IMR-90 (cell line): ENCODE results near the gene SEC24D. TPM values are rescaled to one million over a fixed set of nuclear protein-coding genes. Genes with fewer than 3 reads are reported as not detected.
A peak's percentile ranks its signal among the peaks of the same experiment; 100 is the strongest.

Experiments
- ATAC-seq: fragments of 200-7000 bp; cut with Tn5 transposase; 2 replicates; pipeline ENCODE4 v1.9.1; 2020; ENCODE audit warnings: low read depth, mild to moderate bottlenecking, moderate library complexity
- BruUV-seq: library from RNA; stranded (reverse); fragments of 400-500 nt; replicated peaks from 2 replicates; lab custom pipeline; 2021; lab: Mats Ljungman, UMichigan
- CTCF ChIA-PET: fragments of 300-600 bp; formaldehyde crosslinking; extraction: SDS; loops from one replicate; lab custom pipeline; 2021; ENCODE audit warnings: antibody characterized with exemption; lab: Yijun Ruan, JAX
- POLR2A ChIA-PET: fragments of 300-600 bp; sonication (Branson Sonifier 250); formaldehyde crosslinking; loops from one replicate; lab custom pipeline; 2022; ENCODE audit warnings: antibody characterized with exemption; ENCODE audit not compliant: unreplicated experiment; lab: Charles Lee
- DNase-seq: peaks from one replicate; pipeline ENCODE4 v3.0.0; 2013
- H2AFZ ChIP-seq: replicated peaks from 2 replicates; pipeline ENCODE3; 2013; ENCODE audit warnings: low read length, mild to moderate bottlenecking; ENCODE audit not compliant: poor library complexity
- H2AK5ac ChIP-seq: 2 replicates; pipeline ENCODE4 v1.6.1; 2013; ENCODE audit warnings: low read depth, low read length, inconsistent platforms
- H2AK9ac ChIP-seq: replicated peaks from 2 replicates; pipeline ENCODE3; 2013; ENCODE audit warnings: mild to moderate bottlenecking, low read depth, low read length, moderate library complexity; ENCODE audit not compliant: poor library complexity
- H2BK120ac ChIP-seq: 2 replicates; pipeline ENCODE4 v1.6.1; 2013; ENCODE audit warnings: low read depth, low read length, inconsistent platforms
- H2BK15ac ChIP-seq: 3 replicates; pipeline ENCODE4 v1.6.1; 2013; ENCODE audit warnings: low read depth, low read length, inconsistent platforms
- H2BK20ac ChIP-seq: 2 replicates; pipeline ENCODE4 v1.6.1; 2013; ENCODE audit warnings: low read depth, mild to moderate bottlenecking, inconsistent platforms, low read length, moderate library complexity
- H2BK5ac ChIP-seq: 2 replicates; pipeline ENCODE4 v1.6.1; 2013; ENCODE audit warnings: mild to moderate bottlenecking, low read depth, low read length, inconsistent platforms; ENCODE audit not compliant: poor library complexity, severe bottlenecking
- H3K14ac ChIP-seq: replicated peaks from 2 replicates; pipeline ENCODE4 v1.6.1; 2013; ENCODE audit warnings: low read depth, low read length, inconsistent platforms
- H3K18ac ChIP-seq: 2 replicates; pipeline ENCODE4 v1.6.1; 2013; ENCODE audit warnings: low read depth, low read length, control low read depth
- H3K23ac ChIP-seq: 2 replicates; pipeline ENCODE4 v1.6.1; 2013; ENCODE audit warnings: low read depth, low read length, inconsistent platforms
- H3K27ac ChIP-seq: 2 replicates; pipeline ENCODE4 v1.5.1; 2013; ENCODE audit warnings: mild to moderate bottlenecking, control low read depth, low read length; ENCODE audit not compliant: insufficient read depth
- H3K27me3 ChIP-seq: 2 replicates; pipeline ENCODE4 v1.6.1; 2013; ENCODE audit warnings: low read length; ENCODE audit not compliant: control insufficient read depth, insufficient read depth
- H3K36me3 ChIP-seq: 2 replicates; pipeline ENCODE4 v1.6.1; 2013; ENCODE audit warnings: low read length, mixed read lengths; ENCODE audit not compliant: control insufficient read depth, insufficient read depth
- H3K4ac ChIP-seq: 2 replicates; pipeline ENCODE4 v1.6.1; 2013; ENCODE audit warnings: low read depth, low read length, inconsistent platforms
- H3K4me1 ChIP-seq: 2 replicates; pipeline ENCODE4 v1.6.1; 2013; ENCODE audit warnings: low read length, mixed read lengths; ENCODE audit not compliant: control insufficient read depth, insufficient read depth
- H3K4me2 ChIP-seq: 2 replicates; pipeline ENCODE4 v1.6.1; 2013; ENCODE audit warnings: low read depth, mild to moderate bottlenecking, control low read depth, low read length, moderate library complexity
- H3K4me3 ChIP-seq: 2 replicates; pipeline ENCODE4 v1.5.1; 2013; ENCODE audit warnings: low read depth, mild to moderate bottlenecking, control low read depth, low read length, moderate library complexity; ENCODE audit not compliant: insufficient read depth
- H3K56ac ChIP-seq: 2 replicates; pipeline ENCODE4 v1.6.1; 2013; ENCODE audit warnings: low read length, inconsistent platforms; ENCODE audit not compliant: insufficient read depth; ENCODE audit errors: extremely low read depth
- H3K79me1 ChIP-seq, 2 experiments: 2 replicates each; pipeline ENCODE4 v1.6.1; 2013; ENCODE audit warnings: low read length in 2 of 2, inconsistent platforms in 1 of 2, low read depth in 1 of 2
- H3K9ac ChIP-seq: 2 replicates; pipeline ENCODE4 v1.6.1; 2013; ENCODE audit warnings: low read depth, low read length, control low read depth
- H3K9me1 ChIP-seq: 2 replicates; pipeline ENCODE4 v1.6.1; 2013; ENCODE audit warnings: low read length, inconsistent platforms; ENCODE audit not compliant: insufficient read depth
- H3K9me3 ChIP-seq: 2 replicates; pipeline ENCODE4 v1.6.1; 2013; ENCODE audit warnings: low read length; ENCODE audit not compliant: control insufficient read depth, insufficient read depth
- H4K20me1 ChIP-seq: 2 replicates; pipeline ENCODE4 v1.6.1; 2013; ENCODE audit warnings: low read length, inconsistent platforms; ENCODE audit not compliant: insufficient read depth
- H4K5ac ChIP-seq: 2 replicates; pipeline ENCODE4 v1.6.1; 2013; ENCODE audit warnings: mild to moderate bottlenecking, low read depth, low read length, control low read depth
- H4K8ac ChIP-seq, 2 experiments: 2 replicates each; pipeline ENCODE4 v1.6.1; 2013; ENCODE audit warnings: low read depth in 2 of 2, low read length in 2 of 2, control low read depth in 1 of 2, inconsistent platforms in 1 of 2
- H4K91ac ChIP-seq: 2 replicates; pipeline ENCODE4 v1.6.1; 2013; ENCODE audit warnings: low read depth, low read length, inconsistent platforms; ENCODE audit not compliant: insufficient read depth
- BHLHE40 ChIP-seq: fragments of 150-350 bp; IDR thresholded peaks from 2 replicates; pipeline ENCODE4 v1.6.1; 2016; ENCODE audit warnings: mild to moderate bottlenecking, low read depth, low read length
- CEBPB ChIP-seq: IDR thresholded peaks from 2 replicates; pipeline ENCODE4 v1.6.1; 2012; ENCODE audit warnings: low read depth, low read length, improper control_type of control experiment
- CHD1 ChIP-seq: IDR thresholded peaks from 2 replicates; pipeline ENCODE4 v1.6.1; 2012; ENCODE audit warnings: low read depth, low read length, improper control_type of control experiment
- FOS ChIP-seq: fragments of 150-350 bp; IDR thresholded peaks from 2 replicates; pipeline ENCODE4 v1.6.1; 2016; ENCODE audit warnings: low read depth, low read length
- MAFK ChIP-seq: IDR thresholded peaks from 2 replicates; pipeline ENCODE4 v1.6.1; 2012; ENCODE audit warnings: low read depth, low read length, improper control_type of control experiment
- MAZ ChIP-seq: IDR thresholded peaks from 2 replicates; pipeline ENCODE4 v1.6.1; 2012; ENCODE audit warnings: low read depth, mild to moderate bottlenecking, low read length, improper control_type of control experiment, moderate library complexity, borderline replicate concordance
- MXI1 ChIP-seq: IDR thresholded peaks from 2 replicates; pipeline ENCODE4 v1.6.1; 2012; ENCODE audit warnings: low read depth, mild to moderate bottlenecking, low read length, moderate library complexity, borderline replicate concordance
- NFE2L2 ChIP-seq: fragments of 150-350 bp; IDR thresholded peaks from 2 replicates; pipeline ENCODE4 v1.6.1; 2016; ENCODE audit warnings: low read depth, mild to moderate bottlenecking, low read length
- POLR2A ChIP-seq: IDR thresholded peaks from 2 replicates; pipeline ENCODE4 v1.6.1; 2012; ENCODE audit warnings: mild to moderate bottlenecking, low read depth, low read length
- RAD21 ChIP-seq: IDR thresholded peaks from 2 replicates; pipeline ENCODE4 v1.6.1; 2012; ENCODE audit warnings: low read length, improper control_type of control experiment
- RCOR1 ChIP-seq: IDR thresholded peaks from 2 replicates; pipeline ENCODE4 v1.6.1; 2012; ENCODE audit warnings: mild to moderate bottlenecking, low read length, improper control_type of control experiment; ENCODE audit not compliant: insufficient replicate concordance
- RFX5 ChIP-seq: IDR thresholded peaks from 2 replicates; pipeline ENCODE4 v1.8.0; 2012; ENCODE audit warnings: low read depth, mild to moderate bottlenecking, low read length, moderate library complexity
- SMC3 ChIP-seq: fragments of 150-350 bp; IDR thresholded peaks from 2 replicates; pipeline ENCODE4 v1.6.1; 2016; ENCODE audit warnings: low read depth, mild to moderate bottlenecking, antibody characterized with exemption, low read length, moderate library complexity
- whole genome bisulfite sequencing, 2 experiments: methylation state at CpG; one replicate each; pipeline versions ENCODE4 v1.1.5 to v1.1.7; 2013; ENCODE audit warnings: missing lambda C conversion rate in 2 of 2; ENCODE audit not compliant: insufficient read length in 1 of 2; ENCODE audit errors: extremely low coverage in 2 of 2; 5-methylcytosine and 5-hydroxymethylcytosine counted together
- dilution Hi-C: fragments of 300-500 bp; cut with HindIII; formaldehyde crosslinking; loops from one replicate; pipeline ENCODE4 v1.14.3; 2018; ENCODE audit warnings: low sequenced_read_pairs; ENCODE audit not compliant: unreplicated experiment
- in situ Hi-C: fragments of 300-500 bp; cut with MboI; formaldehyde crosslinking; loops from 3 replicates; pipeline ENCODE4 v1.14.3; 2019; ENCODE audit warnings: low sequenced_read_pairs, inconsistent platforms, mixed read lengths
- intact Hi-C: fragments of 100-400 bp; cut with micrococcal nuclease; formaldehyde crosslinking; loops from 2 replicates; pipeline ENCODE4 v1.10.0; 2022
- polyA plus RNA-seq, 3 experiments: library from polyadenylated mRNA; depleted of rRNA; stranded (reverse); fragments of >200 nt; gene quantifications; 2 replicates each; pipeline ENCODE4 v1.2.3, GENCODE V29; 2012; ENCODE audit warnings: low replicate concordance in 1 of 3
- total RNA-seq: library from RNA; depleted of rRNA; stranded (reverse); fragments of >200 nt; gene quantifications from 2 replicates; pipeline ENCODE4 v1.2.3, GENCODE V29; 2012
- TF ChIP-seq, protein P1 (sequence below): fragments of 150-350 bp; IDR thresholded peaks from 2 replicates; pipeline ENCODE4 v1.6.1; 2017; ENCODE audit warnings: mild to moderate bottlenecking, antibody characterized with exemption, low read length, low read depth
- TF ChIP-seq, protein P2 (sequence below): conservative IDR thresholded peaks from 2 replicates; pipeline ENCODE4 v1.5.1; 2012; ENCODE audit warnings: mild to moderate bottlenecking, low read depth, low read length, improper control_type of control experiment
- TF ChIP-seq, protein P3 (sequence below): fragments of 150-350 bp; IDR thresholded peaks from 2 replicates; pipeline ENCODE4 v1.6.1; 2016; ENCODE audit warnings: low read depth, mild to moderate bottlenecking, low read length, moderate library complexity, borderline replicate concordance

Gene SEC24D
- total and polyA plus RNA-seq, 2 of the 4 experiments (the other 2 are of a cell fraction) = 93.2 to 111 TPM

DNA sequence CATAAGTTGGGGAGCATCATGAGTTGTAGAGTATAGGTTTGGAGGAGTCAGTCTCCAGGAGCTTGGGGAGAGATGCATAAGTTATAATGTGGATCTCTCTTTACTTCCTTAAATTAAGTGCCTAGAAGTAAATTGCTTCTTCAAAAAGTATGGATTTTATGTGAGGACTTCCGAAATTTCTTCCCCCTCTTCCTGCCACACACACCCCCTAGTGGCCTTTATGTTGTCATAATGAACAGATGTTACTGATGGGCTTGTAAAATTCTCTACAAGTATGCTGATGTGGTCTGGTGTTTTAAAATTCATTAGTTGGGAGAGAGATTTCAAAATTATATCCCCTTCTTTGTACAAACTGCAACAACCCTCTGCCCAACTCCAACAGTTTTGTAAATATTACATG, 153.0 kb downstream of the SEC24D start:
- Histone ChIP-seq H3K4ac (no peak overlapping the region), H3K4me1 (no peaks in the 10 kb centered on the region), H3K9ac (no peak overlapping the region), H3K79me1 (peaks cover 2 to 14% of the 10 kb centered on the region in 2 experiments; a peak in 2 of 4 replicates), H3K9me1 (no peaks in the 10 kb centered on the region), H3K23ac (no peak overlapping the region), H3K27me3 (no peaks in the 10 kb centered on the region), H3K4me3 (no peak overlapping the region), H2BK20ac (no peak overlapping the region), H2BK120ac (no peak overlapping the region), H2AFZ (no peak overlapping the region), H3K18ac (no peak overlapping the region), H3K9me3 (no peaks in the 10 kb centered on the region), H2AK9ac (no peak overlapping the region), H4K5ac (no peak overlapping the region), H2BK15ac (no peak overlapping the region), H2AK5ac (no peak overlapping the region), H4K20me1 (peaks cover 5% of the 10 kb centered on the region; the same call in 1 of the 2 replicates), H3K36me3 (peaks cover under 1% of the 10 kb centered on the region), H2BK5ac (no peak overlapping the region), H3K27ac (no peak overlapping the region), H3K14ac (no peak overlapping the region), H4K91ac (no peak overlapping the region), H3K56ac (no peak overlapping the region), H3K4me2 (no peak overlapping the region), H4K8ac (peak overlapping the region in 1 of 2 experiments; percentile 93; a peak in 2 of 4 replicates)
- CTCF ChIA-PET = interaction anchor here (1.0 kb wide), 1 partner anchor 18 kb away, joined by 3 read pairs; no protein-coding TSS in a partner anchor
- intact Hi-C loops (loop anchor here (1.0 to 10.0 kb wide), 2 partner anchors 144 to 258 kb away; no protein-coding TSS in a partner anchor), dilution Hi-C loops (no loop called here), in situ Hi-C loops (no loop called here)
- POLR2A ChIA-PET = no interaction called here
- no TSS peak for BruUV-seq
- DNase-seq = peak; percentile 41
- 0 out of 2 replicates have a peak, but pooled peaks have one; percentile 26 for ATAC-seq
- no peak for TF ChIP-seq RCOR1
- TF ChIP-seq, protein P1, sequence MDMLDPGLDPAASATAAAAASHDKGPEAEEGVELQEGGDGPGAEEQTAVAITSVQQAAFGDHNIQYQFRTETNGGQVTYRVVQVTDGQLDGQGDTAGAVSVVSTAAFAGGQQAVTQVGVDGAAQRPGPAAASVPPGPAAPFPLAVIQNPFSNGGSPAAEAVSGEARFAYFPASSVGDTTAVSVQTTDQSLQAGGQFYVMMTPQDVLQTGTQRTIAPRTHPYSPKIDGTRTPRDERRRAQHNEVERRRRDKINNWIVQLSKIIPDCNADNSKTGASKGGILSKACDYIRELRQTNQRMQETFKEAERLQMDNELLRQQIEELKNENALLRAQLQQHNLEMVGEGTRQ = no peak
- TF ChIP-seq FOS = no peak
- TF ChIP-seq MXI1 = no peak
- TF ChIP-seq NFE2L2 = no peak
- TF ChIP-seq MAFK = no peak
- peak; percentile 45 for TF ChIP-seq RAD21
- TF ChIP-seq POLR2A = no peak
- no peak for TF ChIP-seq MAZ
- no peak for TF ChIP-seq RFX5
- peak; percentile 50; the same call in 1 of the 2 replicates for TF ChIP-seq SMC3
- no peak for TF ChIP-seq CHD1
- TF ChIP-seq, protein P2, sequence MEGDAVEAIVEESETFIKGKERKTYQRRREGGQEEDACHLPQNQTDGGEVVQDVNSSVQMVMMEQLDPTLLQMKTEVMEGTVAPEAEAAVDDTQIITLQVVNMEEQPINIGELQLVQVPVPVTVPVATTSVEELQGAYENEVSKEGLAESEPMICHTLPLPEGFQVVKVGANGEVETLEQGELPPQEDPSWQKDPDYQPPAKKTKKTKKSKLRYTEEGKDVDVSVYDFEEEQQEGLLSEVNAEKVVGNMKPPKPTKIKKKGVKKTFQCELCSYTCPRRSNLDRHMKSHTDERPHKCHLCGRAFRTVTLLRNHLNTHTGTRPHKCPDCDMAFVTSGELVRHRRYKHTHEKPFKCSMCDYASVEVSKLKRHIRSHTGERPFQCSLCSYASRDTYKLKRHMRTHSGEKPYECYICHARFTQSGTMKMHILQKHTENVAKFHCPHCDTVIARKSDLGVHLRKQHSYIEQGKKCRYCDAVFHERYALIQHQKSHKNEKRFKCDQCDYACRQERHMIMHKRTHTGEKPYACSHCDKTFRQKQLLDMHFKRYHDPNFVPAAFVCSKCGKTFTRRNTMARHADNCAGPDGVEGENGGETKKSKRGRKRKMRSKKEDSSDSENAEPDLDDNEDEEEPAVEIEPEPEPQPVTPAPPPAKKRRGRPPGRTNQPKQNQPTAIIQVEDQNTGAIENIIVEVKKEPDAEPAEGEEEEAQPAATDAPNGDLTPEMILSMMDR = peak; percentile 53
- TF ChIP-seq BHLHE40 = no peak
- no peak for TF ChIP-seq CEBPB
- TF ChIP-seq, protein P3, sequence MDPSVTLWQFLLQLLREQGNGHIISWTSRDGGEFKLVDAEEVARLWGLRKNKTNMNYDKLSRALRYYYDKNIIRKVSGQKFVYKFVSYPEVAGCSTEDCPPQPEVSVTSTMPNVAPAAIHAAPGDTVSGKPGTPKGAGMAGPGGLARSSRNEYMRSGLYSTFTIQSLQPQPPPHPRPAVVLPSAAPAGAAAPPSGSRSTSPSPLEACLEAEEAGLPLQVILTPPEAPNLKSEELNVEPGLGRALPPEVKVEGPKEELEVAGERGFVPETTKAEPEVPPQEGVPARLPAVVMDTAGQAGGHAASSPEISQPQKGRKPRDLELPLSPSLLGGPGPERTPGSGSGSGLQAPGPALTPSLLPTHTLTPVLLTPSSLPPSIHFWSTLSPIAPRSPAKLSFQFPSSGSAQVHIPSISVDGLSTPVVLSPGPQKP = no peak
- WGBS, 2 experiments = no CpG with 5 or more reads among the region's 1 CpG
